ENCODE measurements around the gene VARS1.

VARS1 gene

GRCh38 chr6:31837369-31838113 is 42.0 kb upstream of the VARS1 start:
- H3K9me3 Mint-ChIP-seq = no peaks in the 10 kb centered on the region
- peaks cover 55% of the 10 kb centered on the region for H3K36me3 Mint-ChIP-seq (ENCODE audit: low read depth)
- H3K4me3 Mint-ChIP-seq = peak overlapping the region; percentile 99
- no peak for DNase-seq
- peaks cover 42% of the 10 kb centered on the region for H3K4me1 Mint-ChIP-seq
- peak overlapping the region; percentile 100 for H3K27ac Mint-ChIP-seq
- no peak for TF ChIP-seq CTCF (IDR thresholded peaks at IDR 0.05)
- peaks cover 8% of the 10 kb centered on the region for H3K27me3 Mint-ChIP-seq (ENCODE audit: low read depth, poor library complexity)

GRCh38 chr6:31836474-31837368 is 41.2 kb upstream of the VARS1 start:
- Mint-ChIP-seq H3K4me1 (peaks cover 42% of the 10 kb centered on the region), H3K9me3 (no peaks in the 10 kb centered on the region), H3K27me3 (ENCODE audit: low read depth, poor library complexity) (peaks cover 8% of the 10 kb centered on the region), H3K27ac (peak overlapping the region; percentile 100), H3K4me3 (peak overlapping the region; percentile 99), H3K36me3 (ENCODE audit: low read depth) (peaks cover 55% of the 10 kb centered on the region)
- DNase-seq = no peak
- no peak for TF ChIP-seq CTCF (IDR thresholded peaks at IDR 0.05)

GRCh38 chr6:31836047-31836473 is 40.5 kb upstream of the VARS1 start:
- no peak for TF ChIP-seq CTCF (IDR thresholded peaks at IDR 0.05)
- peak overlapping the region; percentile 99 for H3K4me3 Mint-ChIP-seq
- no peak for DNase-seq
- peaks cover 49% of the 10 kb centered on the region for H3K36me3 Mint-ChIP-seq (ENCODE audit: low read depth)
- peaks cover 43% of the 10 kb centered on the region for H3K4me1 Mint-ChIP-seq
- H3K27ac Mint-ChIP-seq = peak overlapping the region; percentile 100
- no peaks in the 10 kb centered on the region for H3K9me3 Mint-ChIP-seq
- peaks cover 8% of the 10 kb centered on the region for H3K27me3 Mint-ChIP-seq (ENCODE audit: low read depth, poor library complexity)

- DNase-seq = peak; percentile 82
- peaks cover 41% of the 10 kb centered on the region for H3K36me3 Mint-ChIP-seq (ENCODE audit: low read depth)
- H3K4me3 Mint-ChIP-seq = peak overlapping the region; percentile 99
- H3K27ac Mint-ChIP-seq = peak overlapping the region; percentile 100
- H3K27me3 Mint-ChIP-seq (ENCODE audit: low read depth, poor library complexity) = peaks cover 8% of the 10 kb centered on the region
- peaks cover 5% of the 10 kb centered on the region for H3K9me3 Mint-ChIP-seq
- peaks cover 58% of the 10 kb centered on the region for H3K4me1 Mint-ChIP-seq
- TF ChIP-seq CTCF (IDR thresholded peaks at IDR 0.05) = no peak
Observed at GRCh38 chr6:31834367-31835250, 39.1 kb upstream of the VARS1 start.

GRCh38 chr6:31831350-31832215 is 36.0 kb upstream of the VARS1 start:
- Mint-ChIP-seq H3K9me3 (peaks cover 5% of the 10 kb centered on the region), H3K4me3 (peak overlapping the region; percentile 91), H3K4me1 (peaks cover 46% of the 10 kb centered on the region), H3K27me3 (ENCODE audit: low read depth, poor library complexity) (peaks cover 8% of the 10 kb centered on the region), H3K27ac (no peak overlapping the region), H3K36me3 (ENCODE audit: low read depth) (peaks cover 19% of the 10 kb centered on the region)
- DNase-seq = no peak
- no peak for TF ChIP-seq CTCF (IDR thresholded peaks at IDR 0.05)
